ENCODE data around the gene MC3R.
"Not testable (repeated sequence)": the region's sequence is repeated elsewhere in the genome, so short reads cannot be mapped to it uniquely, and the experiment has no call there.

The MC3R gene

DNA sequence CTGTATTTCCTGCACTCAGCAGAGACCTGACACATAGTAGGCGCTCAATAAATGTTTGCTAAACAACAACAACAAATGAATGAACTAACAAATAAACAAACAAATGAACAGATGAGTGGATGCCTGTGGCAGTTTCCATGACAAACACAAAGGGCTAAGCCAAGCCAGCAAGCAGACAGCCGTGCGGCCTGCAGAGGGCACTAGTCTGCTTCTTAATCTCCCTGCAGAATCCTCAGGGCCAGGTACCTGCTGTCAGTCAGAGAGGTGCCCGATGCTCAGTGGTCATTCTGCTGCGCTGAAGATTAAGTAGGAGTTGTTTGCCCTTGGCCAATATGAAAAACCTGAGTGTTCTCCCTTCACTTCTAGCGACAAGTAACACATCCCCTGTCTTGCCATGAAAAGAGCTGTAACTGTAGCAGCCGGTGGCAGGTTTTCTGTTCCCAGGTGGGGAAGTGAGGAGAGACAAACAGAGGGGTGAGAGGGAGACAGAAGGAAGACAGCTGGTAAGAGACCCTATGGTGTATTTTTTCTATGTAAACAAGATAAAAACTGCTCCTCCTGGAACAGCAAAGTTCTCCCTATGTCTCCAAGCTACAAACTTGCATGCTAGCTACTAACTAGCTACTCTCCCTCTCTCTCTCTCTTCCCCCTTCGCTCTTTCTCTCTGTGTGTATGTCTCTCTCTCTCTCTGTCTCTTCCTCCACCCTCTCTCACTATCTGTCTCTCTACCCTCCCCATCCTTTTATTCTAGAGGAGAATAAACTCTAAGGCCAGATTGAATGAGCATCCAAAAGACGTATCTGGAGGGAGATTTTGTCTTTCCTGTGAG lies at the start of gene MC3R:
Gene MC3R, plus strand, starts transcription at position 779 of the 829 bp plus-strand sequence. CDS start 112 bp downstream, outside the sequence.
- peak; percentile 37 for DNase-seq

DNA sequence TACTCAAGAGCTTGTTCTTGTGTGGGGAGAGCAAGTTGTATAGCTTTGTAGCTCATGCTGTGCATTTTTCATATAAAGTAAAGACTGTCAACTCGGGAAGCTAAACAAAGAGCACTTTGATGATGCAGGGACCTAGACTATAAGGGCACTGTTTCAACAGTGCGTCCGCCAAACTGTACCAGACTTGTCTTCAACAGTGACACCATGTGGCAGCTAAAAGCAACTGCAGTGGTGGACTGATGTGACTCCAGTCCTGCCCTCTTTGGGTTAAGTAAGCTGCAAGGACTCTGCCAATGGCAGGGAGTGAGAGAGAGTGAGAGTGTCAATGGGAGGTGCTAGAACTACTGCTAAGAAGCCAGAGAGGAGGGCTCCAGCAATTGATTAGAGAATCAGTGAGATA lies 48.1 kb upstream of the MC3R start:
- no peak for DNase-seq

DNA sequence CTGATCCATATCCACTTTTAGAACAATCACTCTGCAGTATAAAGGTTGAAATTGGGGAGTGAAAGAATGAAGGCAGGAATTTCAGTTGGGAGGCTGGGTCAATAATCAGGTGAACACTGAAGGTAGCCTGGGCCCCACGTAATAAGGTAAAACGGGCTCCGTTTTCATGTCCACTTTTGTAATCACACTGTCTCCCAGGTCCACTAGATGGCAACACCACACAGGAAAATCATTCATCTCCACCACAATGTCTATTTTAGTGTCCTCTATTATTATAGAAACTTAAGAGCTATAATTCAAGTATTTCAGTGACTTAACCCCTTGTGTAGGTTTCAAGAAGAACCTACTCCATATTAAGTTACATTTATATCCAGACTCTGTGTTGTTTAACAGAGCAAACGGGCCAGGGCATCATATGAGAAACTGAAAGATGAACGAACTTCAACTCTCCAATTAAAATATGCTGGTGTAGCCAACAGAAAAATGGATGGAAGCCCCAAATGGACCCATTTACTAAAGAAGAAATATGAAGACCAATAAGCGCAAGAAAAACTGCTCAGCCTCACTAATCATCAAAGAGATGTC lies 45.9 kb upstream of the MC3R start:
- DNase-seq: peak; percentile 11

DNA sequence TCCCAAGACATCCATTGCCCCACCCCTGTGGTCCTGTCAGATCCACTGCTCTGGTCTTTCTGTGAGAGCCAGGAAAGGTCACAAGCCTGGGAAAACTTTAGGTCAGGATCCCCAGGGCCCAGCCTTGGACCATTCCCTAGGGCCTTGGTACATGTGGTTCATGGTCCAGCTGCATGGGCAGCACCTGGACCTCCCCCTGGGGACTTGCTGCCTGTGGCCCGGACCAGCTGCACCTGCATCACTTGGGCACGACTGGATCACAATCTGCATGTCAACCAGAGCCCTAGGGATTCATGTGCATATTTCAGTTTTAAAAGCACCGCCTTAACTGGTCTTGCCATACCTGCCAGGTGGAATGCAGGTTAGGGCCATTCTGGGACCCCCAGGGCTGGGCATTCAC lies 44.3 kb upstream of the MC3R start:
- no peak for DNase-seq

DNA sequence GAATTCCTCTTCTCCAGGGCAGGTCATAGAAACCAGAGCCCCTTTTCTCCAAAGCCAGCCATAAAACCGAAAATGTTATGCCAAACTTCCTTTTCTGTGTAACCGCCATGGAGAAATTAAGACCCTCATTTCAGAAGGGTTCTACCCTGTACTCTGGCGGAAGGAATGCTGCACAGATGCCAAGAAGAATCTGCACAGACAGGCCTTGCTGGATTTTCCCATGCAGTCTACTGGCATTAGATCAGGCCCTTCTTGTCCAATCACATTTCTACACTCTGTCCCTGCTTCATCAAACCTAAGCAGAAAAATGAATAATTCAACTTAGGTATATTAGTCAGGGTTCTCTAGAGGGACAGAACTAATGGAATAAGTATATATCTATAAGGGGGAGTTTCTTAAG lies 43.2 kb upstream of the MC3R start:
- no peak for DNase-seq

DNA sequence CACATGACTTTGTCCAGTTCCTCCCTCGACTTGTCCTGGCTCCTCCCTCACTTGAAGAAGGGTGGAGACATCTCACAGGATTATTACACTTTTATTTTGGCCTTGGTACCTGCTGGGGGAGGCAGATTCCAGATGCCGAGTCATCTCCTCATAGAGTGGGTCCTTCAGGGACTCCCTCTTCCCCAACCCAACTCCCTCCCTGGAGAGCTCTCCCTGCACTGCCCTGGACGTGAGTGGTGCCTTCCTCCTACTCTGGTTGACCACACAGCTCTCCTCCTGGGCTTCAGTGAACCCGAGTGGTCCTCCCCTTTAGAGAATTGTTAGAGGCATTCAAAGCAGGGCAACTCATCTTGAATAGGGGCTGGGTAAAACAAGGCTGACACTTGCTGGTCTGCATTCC lies 40.9 kb upstream of the MC3R start:
- no peak for DNase-seq

DNA sequence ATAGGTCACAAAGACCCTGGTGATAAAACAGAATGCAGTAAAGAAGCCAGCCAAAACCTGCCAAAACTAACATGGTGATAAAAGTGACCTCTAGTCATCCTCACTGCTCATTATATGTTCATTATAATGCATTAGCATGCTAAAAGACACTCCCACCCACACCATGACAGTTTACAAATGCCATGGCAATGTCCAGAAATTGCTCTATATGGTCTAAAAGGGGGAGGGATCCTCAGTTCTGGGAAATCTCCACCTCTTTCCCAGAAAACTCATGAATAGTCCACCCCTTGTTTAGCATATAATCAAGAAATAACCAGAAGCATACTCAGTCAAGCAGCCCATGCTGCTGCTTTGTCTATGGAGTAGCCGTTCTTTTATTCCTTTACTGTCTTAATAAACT lies 40.4 kb upstream of the MC3R start:
- no peak for DNase-seq

DNA sequence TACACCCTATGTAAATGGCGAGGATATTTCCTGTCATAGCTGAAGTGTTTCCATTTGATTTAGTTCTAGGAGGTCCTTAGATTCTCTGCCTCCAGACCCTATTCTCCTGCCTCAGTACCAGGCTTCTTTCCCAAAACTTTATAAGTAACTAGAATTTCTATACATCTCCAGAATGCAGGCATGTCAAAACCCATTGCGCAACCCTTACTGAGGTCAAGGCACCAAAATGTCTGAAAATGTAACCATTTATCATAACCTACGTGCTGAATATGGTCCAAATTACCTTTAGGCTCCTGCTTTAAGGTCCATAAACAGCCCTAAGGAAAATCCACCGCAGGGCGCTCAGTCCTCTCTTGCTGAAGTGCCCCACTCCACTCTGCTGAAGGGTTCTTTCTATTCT lies 37.5 kb upstream of the MC3R start:
- no peak for DNase-seq

DNA sequence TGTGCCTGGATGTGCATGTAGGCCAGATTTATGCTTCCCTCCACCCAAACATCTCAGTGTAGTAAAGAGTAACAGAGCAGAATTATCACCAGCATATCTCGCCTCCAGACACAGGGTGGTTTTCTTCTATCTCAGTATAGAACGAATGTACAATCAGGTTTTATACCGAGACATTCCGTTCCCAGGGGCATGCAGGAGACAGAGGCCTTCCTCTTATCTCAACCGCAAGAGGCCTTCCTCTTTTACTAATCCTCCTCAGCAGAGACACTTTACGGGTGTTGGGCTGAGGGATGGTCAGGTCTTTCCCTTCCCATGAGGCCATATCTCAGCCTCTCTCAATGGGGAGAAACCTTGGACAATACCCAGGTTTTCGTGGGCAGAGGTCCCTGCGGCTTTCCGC lies 36.4 kb upstream of the MC3R start:
- DNase-seq: no peak

DNA sequence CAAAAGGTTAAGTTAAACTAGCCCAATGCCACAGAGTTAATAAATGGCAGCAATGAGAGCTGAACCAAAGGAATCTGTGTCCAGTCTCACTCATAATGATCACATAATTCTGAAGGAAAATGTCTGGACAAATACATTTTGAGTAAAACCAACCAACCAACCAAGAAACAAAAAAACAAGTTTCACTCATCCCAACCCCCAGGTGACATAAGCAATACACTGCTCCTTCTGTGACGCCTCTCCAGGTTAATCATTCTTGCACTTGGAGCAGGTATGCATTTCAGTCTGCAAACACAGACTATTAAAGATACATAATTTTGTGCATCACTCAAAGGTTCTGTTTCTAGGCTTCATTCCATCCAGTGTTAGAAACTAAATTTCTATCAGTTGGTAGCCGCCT lies 35.2 kb upstream of the MC3R start:
- no peak for DNase-seq

DNA sequence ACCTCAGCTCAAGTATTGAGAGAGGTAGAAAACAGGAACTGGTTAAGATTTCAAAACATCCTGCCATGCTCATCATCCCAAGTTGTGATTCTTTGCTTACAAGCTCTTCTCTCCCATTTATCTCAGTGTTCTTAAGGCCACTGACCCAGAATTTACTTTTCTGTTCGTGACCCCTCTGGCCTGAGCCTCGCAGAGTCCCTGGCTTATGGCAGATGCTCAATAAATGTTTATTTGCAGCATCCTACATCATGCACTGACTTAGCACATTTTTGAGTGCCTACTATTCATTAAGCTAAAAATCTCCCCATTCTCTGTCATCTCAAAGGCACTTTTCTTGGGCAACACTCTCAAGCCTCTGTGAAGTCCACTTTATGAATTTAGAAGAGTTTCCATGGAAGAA lies 33.4 kb upstream of the MC3R start:
- DNase-seq: no peak

DNA sequence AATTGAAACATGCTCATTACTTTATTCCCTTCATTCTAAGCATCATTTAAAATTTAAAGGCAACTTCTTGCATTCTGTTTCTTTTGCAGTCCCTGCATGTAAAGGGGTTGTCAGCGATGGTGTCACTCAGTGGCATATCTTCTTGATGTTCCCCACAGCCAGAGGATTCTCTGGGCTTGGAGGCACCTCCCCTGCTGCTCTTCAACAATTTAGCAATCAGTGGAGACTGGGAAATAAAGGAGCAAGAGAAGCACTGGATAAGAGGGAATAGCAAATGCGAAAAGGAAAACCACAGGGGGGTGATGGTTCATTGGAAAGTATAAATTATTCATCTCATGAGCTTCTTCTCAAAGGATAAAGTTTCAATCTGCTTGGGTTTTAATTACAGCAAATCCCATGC lies 30.7 kb upstream of the MC3R start:
- DNase-seq: no peak

DNA sequence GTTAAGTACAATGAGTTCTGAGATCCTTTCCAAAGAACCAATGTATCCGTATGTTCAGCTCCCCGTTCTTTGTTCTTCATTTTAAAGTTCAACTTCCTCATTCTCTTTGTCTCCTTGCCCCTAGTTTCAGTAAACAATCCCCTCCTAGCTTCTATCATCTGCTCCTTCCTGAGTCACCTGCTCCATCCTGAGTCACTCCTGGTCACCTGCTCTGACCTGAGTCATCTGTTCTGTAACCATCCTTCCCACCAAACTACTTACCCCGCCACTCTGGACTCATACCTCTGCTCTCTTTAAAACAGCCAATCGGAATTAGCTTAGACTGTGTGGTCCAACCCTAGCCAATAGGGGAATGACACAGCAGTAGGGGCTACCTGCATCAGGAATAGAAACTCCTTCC lies 27.3 kb upstream of the MC3R start:
- DNase-seq: not testable (repeated sequence)

DNA sequence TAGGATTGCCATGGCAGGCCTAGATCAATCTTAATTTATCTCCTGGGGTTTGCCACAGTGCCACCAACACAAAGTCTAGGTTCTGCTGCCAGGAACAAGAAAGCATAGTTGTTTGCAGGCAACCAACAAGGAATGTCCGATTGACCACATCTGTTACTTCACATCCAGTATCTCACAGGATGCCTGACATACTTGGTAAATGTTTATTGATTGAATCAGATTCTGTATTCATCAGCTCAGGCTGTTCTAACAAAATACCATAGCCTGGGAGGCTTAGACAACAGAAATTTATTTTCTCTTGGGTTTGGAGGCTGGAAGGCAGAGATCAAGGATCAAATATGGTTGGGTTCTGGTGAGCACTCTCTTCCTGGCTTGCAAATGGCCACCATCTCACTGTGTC lies 26.3 kb upstream of the MC3R start:
- DNase-seq: peak; percentile 65

DNA sequence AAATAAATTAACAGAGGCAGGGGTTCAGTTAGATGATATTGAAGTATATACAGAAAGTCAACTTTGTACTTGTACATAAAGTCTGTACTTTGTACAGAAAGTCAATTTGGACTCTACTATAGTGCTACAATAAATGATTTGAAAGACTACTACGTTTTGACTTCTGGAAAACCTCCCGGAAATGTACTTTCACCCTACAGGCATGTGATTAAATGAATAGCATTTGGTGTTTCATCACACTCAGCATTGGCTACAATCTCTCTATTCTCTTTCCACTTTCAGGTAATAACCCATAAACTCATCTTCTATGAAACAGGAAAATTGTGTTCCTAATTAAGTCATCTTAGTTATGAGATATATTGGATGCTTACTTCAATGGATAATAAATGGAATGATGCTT lies 25.6 kb upstream of the MC3R start:
- peak; percentile 15 for DNase-seq

DNA sequence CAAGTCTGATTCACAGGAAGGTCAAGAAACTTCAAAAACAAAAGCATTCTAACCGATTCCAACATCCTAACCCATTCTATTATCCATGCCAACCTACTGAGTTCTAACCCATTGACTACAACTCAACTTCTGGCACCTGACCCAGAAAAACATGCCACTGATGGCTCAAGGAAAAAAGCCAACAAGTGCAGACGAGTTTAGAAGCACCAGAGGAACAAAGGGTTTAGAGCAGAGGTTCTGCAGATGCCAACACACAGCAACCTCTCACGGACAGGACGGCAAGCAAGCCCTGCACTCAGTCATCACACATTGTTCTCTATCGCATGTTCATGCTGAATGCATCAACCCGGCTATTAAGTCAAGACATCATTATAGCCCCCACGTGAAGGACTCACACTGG lies 25.2 kb upstream of the MC3R start:
- DNase-seq: no peak

DNA sequence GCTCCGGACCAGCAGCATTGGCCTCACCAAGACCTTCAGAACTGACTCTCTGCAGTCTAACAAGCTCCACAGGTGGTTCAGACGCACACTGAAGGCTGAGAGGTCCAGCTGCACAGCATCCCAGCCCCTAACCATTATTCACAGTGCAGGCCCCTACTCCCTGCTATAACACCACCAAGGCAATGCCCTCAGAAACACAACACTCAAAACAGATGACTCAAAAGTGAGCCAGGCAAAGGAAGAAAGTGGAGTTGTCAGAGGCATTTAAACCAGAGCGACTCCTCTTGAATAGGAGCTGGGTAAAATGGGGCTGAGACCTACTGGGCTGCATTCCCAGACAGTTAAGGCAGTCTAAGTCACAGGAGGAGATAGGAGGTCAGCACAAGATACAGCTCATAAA lies 20.5 kb upstream of the MC3R start:
- no peak for DNase-seq

DNA sequence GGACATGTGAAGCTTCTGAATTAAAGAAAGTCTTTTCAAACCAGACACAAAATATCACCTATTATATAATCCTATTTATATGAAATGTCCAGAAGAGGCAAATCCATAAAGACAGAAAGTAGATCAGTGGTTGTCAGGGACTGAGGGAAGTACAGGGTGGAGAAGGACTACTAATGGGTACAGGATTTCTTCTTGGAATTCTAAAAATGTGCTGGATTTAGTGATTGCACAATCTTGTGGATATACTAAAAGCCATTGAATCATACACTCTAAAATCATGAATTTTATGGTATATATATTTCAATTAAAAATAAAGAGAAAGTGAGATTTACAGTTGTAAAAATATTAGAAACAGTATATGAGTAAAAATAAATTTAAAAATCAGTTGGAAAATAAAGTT lies 18.7 kb upstream of the MC3R start:
- DNase-seq: peak; percentile 41

DNA sequence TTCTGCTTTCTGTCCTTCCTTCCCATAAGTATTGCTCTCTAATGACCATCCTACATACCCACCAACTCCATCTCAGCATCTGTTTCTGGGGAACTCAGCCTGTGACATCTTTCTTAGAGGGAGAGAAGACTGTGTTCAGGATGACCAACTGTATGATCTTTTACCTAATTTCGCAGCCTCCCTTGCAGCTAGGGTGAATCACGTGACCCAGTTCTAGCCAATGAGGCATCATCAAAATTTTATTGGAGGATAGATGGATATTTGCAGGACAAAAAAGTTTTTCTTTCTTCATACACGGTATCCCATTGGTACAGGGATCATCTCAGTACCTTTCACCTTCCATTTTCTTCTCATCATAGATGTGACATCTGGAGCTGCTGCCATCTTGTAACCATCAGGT lies 14.4 kb upstream of the MC3R start:
- no peak for DNase-seq

DNA sequence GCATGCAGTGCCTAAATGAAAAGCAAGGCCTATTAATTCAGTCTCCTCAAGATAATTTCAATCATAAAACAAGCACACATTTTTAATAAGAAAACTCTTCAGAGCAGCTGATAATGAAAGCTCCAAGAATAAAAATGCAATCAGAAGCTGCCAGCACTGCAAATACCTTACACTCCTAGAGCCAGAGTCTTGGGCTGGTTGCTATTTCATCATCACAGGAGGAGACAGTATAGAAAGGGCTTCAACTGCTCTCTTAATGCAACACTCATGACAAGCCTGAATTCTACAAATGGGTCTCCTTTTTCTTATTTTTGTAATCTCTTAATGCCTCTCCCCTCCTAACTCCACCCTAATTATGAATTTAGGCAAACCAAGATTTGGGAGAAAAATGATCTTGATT lies 11.2 kb upstream of the MC3R start:
- no peak for DNase-seq

DNA sequence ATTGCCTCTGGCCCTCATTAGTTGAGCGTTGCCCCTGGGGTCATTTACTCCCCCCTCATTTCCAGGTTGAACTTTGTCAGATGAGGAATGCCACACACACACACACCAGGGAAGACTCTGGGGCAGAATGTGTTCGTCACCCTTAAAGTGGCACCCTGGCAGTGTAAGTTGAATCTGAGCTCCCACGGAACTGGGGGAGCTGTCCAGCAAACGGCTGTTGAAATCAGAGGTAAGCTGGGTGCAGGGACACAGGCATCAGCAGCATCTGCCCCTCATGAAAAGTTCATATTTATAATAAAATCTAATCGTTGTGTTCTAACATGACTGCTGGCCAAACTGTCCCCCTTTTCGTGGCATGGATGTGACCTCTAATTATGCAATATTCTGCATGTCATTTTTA lies 4.3 kb upstream of the MC3R start:
- no peak for DNase-seq

DNA sequence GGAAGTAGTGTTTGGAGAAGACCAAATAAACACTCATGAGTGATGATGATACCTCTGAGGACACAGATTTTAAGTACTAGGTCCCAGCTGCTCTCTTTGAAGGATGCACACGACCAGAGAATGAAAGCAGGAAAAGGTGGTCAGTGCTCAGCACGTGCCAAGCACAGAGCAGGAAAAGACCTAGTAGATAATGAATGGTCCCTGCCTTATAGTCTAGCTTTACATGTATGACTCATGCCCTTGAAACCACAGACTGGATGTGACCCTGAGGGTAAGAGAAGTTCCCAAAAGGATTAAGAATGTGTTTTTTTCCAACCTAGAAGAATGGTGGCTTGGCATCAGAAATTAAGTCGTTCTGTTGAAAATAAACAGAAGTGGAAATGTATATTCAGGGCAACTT lies 2.8 kb upstream of the MC3R start:
- DNase-seq: peak; percentile 46

DNA sequence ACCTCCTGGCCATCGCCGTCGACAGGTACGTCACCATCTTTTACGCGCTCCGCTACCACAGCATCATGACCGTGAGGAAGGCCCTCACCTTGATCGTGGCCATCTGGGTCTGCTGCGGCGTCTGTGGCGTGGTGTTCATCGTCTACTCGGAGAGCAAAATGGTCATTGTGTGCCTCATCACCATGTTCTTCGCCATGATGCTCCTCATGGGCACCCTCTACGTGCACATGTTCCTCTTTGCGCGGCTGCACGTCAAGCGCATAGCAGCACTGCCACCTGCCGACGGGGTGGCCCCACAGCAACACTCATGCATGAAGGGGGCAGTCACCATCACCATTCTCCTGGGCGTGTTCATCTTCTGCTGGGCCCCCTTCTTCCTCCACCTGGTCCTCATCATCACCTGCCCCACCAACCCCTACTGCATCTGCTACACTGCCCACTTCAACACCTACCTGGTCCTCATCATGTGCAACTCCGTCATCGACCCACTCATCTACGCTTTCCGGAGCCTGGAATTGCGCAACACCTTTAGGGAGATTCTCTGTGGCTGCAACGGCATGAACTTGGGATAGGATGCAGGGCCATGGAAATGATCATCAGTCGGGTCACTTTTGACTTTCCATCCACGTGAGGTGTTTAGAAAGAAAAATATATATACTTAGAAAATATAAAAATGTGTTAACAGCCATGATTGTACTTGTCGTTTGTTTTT lies 868 bp downstream of the MC3R start:
- peak; percentile 16 for DNase-seq

DNA sequence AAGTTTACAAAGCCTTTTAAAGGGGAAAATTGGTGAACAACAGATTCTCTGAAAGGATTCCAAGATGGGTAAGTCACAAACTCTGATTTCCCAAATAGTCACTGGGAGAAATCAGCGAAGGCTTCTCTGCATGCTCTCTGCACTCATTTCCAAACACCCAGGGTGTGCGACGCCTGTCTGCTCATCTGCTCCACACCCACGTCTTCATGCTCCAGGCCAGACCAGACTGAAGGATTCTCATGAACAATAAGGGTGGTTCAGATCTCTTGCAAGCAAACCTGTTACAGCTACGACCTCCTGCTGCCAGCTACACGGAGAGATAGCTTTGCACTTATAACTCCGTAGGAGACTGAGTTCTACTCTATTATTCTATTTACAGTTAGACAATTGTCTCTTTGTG lies 1.4 kb downstream of the MC3R start:
- DNase-seq: no peak
